M059J (cell line): ENCODE results near the gene IRF2BP2. TPM values are rescaled to one million over a fixed set of nuclear protein-coding genes. Genes with fewer than 3 reads are reported as not detected.
A peak's percentile ranks its signal among the peaks of the same experiment; 100 is the strongest.

ENCODE experiments used
- DNase-seq: peaks from one replicate; pipeline ENCODE4 v3.0.0-alpha.2; 2012; ENCODE audit warnings: low read depth
- total RNA-seq: library from RNA; depleted of rRNA; stranded (reverse); fragments of >200 nt; shearing (Covaris generic); gene quantifications from 2 replicates; pipeline ENCODE4 v1.2.3, GENCODE V29; 2014

Gene IRF2BP2
- total RNA-seq, 1 experiment from 2014 or later = 84.1 TPM

DNA sequence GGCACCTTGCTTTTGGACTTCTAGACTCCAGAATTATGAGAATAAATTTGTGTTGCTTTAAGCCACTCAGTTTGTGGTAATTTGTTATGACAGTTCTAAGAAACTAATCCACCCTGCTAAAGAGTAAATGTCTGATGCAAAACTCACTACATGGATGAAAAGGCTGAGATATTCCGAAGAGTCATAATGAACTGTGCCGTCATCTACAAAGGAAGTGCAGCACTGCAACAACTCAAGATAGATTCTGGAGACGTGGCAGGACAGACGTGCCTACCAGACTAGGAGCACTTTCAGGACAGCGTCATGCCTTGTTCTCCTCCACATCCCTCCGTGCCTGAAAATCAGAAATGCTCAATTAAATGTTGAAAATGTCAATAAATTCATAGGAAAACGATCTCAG, 24.4 kb upstream of the IRF2BP2 start:
- no peak for DNase-seq

DNA sequence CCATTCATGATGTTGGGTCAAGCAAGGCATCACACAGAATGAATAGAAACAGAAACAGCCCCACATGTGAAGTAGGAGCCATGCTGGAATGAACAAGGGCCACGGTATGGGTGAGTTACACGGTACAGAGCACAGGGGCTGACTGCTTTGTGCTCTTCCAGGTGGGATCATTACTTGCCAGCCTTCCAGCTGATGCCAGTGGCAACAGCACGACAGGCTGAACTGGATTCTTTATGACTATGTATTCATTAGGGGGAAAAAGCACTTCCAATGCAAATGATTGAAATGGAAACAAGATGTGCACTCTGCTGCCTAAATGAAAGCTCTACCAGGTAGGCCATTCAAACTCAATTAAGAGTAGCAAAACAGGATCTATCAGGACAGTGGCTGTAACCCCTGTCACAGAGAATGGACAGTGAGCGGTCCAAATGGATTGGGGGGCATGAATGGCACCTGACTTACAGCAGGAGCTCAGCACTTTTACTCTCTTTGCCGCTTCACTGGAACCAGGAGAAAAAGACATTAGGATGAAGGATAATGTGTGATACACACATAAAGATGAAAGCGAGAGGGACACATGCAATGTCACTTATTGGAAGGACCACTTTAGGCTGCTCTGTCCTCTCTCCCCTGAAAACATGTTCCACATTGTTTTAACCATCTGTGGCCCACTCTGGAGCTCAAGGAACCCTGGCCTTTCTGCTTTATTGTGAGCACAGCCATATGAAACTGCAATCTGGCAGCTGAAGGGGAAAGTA, 23.4 kb upstream of the IRF2BP2 start:
- no peak for DNase-seq

DNA sequence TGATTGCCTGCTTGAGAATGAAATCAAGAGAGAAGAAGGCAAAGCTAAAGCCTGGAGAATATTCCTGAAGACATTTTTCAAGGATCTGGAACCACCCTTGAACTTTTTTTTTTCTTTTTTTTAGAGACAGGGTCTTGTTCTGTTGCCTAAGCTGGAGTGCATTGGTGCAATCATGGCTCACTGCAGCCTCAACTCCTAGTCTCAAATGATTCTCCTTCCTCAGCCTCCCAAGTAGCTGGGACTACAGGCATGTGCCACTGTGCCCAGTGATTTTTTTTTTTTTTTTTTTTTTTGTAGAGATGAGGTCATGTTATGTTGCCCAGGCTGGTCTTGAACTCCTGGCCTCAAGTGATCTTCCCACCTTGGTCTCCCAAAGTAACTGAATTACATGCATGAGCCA, 22.2 kb upstream of the IRF2BP2 start:
- no peak for DNase-seq

DNA sequence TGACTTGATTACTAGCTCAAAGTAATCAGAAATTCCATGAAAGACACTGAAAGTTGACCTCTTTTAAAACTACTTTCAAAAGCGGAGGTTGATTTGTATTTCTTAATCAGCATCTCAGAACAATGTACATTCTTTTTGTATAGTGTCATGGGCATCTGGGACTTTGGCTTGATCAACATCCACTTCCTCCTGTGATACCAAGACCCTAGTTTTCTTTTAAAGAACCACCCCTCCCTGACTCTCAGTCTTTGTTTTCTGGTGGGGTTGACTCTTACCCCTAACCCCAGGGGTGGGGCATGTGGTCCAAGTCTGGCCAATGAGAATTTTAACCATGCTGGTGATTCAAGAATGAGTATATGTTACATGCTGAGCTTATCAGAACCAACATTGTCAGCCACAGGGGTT, 21.7 kb upstream of the IRF2BP2 start:
- peak; percentile 88 for DNase-seq

DNA sequence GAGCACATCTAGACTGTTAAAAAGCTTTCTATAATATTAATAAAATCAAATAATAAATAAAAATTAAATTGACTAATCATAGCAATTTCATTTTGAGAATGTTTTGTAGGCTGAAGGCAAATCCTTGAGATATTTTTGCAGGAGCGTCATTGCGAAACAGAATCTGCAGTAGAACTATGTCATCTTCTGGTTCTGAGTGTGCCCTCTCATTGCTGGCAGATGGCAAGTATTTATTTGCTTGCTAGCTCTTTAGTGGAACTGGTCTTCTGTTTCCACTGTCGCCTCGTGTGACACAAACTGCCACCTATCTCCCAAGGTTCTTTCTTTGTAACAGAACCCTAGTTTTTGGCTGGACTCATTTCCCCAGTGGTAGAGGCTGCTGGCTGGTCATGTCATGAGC, 19.0 kb upstream of the IRF2BP2 start:
- no peak for DNase-seq

DNA sequence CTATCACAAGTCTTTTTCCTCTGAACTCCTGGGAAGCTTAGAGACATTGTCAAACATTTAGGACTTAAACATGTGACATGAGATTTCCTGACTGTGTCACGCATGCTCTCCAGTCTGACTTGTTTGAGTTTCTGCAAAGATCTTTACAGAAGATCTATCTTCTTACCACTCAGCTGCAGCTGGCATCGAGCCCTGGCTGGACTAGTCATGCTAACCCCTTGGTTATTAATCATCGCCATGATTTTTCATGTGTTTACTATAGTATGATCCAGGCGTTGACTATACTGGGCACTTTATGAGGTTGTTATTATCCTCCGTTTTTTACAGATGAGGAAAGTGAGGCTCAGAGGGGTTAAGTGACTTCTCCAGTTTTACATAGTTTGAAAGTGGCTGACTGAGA, 18.1 kb upstream of the IRF2BP2 start:
- peak; percentile 92 for DNase-seq

DNA sequence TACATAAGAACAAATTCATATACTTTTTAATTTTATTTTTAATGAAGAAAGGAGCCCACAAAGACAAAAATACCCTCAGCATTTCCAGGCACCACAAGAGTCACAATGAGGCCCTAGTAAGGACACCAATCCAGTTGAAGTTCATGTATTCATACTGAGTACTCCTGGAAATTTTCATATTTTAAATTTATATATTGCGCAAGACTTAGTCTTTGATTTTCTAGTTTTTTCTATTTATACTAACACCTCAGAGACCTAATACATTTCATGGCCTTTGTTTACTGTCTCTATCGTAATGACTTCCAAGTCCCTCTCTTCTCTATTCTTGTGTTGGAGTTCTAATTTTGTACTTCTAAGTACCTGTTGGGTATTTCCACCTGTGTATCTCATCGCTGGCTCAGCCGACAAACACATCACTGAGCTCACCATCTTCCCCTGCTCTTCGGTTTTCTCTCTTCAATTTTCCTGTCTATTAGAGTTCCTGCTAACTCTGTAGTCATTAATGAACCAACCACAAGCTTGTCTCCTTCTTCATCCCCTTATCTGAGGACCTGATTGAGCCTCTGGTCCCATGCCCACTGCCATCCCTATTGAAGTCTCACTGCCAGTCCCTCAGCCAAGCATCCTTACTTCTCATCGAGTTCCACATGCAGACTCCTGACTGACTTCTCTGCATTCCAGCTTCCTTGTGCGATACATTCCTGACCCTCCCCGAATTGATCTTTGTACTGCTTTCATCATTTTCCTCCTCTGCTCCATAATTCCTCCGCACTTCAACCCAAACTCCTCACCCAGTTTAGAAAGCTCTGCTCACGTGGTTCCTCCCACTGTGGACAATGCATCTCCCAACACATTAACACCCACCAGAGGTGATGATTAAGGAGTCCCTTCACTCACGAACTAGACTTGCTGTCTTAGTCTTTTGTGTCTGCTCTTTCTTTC, 17.3 kb upstream of the IRF2BP2 start:
- DNase-seq = no peak

DNA sequence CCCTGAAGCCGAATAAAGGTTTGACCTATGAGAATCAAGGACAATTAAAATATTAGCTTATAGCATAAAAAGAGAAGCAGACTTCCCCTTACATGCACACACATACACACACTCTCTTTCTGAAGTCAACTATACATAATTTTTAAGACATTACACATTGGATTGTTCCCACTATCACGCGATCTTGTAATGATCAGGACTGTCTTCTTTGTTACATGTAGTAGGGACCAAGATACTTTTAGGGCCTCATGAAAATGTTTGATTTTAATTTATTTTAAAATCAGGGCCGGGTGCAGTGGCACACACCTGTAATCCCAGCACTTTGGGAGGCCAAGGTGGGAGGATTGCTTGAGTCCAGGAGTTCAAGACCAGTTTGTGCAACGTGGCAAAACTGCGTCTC, 16.4 kb upstream of the IRF2BP2 start:
- no peak for DNase-seq

DNA sequence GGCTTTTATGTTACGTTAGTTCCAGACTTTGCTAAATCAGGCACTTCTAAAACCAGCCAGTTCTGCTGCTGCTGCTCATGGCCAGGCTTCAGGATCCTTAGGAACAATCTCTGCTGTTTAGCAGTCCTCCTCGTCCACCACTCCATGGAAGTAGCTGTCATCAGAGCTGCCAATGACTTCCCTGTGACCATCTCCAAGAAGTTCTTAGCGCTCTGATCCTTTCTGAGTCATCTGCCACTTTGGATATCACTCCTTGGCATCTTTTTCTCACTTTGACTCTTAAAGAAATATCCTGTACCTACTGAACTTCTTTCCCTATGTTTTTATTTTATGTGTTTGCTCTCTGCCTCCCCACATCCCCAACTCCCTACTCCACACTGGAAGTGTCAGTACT, 14.7 kb upstream of the IRF2BP2 start:
- peak; percentile 67 for DNase-seq

DNA sequence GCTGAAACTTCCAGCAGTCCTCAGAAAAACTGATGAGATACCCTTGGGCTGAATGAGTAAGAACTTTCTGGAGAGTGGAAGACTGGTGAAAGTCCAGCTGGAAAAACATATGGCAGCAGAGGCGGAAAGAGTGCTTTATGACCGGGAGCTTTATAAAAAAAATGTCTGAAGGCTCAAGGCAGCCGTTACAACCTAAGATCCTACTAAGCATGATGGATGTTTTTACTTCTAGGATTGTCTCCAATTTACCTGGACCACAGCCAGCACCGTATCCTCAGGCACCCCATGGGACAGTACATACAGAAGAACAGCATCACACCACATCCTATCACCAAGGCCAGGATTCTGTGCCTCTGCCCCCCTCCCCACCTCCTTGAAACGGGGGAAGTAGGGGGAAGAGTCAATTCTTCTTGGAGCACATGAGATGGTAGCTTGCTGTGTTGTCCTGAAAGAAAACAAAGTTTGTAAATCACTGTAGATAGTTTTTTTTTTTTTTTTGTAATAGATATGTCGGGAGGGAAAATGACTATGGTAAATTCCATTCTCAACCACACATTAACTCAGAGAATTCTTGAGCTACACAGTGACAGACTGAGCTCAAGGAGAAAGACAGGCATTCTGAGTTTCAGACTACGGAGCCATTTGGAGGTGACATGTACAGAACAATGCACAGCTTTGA, 11.8 kb upstream of the IRF2BP2 start:
- DNase-seq = peak; percentile 71

DNA sequence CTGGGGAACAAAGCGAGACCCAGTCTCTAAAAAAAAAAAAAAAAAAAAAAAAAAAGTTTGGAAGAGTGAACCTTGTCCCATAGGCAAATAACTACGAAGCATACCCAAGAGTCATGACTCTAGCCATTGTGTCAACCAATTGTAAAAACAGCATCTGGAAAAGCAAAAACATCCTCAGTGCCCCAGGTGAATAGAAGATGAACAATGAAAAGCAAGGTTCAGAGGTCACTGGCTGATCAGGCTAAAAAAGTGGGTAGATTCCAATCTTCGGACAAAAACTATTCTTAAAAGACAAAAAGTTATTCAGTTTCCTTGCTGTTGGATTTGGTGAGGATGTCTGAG, 11.1 kb upstream of the IRF2BP2 start:
- DNase-seq = no peak

DNA sequence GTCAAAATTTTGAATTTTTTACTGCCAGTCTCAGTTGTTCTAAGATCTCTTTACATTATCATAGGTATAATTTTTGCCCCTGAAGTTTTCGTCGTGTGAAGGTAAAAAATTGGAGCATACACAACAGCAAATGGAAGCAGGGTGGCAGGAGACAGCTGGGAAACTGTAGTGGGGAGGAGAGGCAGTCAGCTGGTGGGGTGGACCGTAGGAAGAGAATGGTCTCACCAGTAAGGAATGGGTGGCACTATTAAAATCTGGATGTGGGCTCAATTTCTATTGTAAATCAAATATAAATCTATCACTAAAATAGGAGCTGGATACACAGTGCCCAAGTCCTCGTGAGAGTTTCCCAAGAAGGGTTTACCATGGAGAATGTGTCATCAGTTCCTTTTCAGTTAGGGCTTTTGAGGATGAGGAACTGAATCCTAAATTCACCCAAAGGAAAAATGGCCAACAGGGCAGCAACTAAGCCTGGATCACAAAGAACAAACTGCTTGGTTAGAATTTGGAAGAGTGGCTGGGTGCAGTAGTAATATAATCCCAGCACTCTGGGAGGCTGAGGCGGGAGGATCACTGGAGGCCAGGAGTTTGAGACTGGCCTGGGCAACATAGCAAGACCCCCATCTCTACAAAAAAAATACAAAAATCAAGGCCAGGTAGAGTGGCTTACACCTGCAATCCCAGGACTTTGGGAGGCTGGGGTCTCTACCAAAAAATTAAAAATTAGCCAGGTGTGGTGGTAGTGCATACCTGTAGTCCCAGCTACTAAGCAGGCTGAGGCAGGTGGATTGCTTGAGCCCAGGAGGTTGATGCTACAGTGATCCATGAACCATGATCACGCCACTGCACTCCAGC, 10.5 kb upstream of the IRF2BP2 start:
- DNase-seq = peak; percentile 26

DNA sequence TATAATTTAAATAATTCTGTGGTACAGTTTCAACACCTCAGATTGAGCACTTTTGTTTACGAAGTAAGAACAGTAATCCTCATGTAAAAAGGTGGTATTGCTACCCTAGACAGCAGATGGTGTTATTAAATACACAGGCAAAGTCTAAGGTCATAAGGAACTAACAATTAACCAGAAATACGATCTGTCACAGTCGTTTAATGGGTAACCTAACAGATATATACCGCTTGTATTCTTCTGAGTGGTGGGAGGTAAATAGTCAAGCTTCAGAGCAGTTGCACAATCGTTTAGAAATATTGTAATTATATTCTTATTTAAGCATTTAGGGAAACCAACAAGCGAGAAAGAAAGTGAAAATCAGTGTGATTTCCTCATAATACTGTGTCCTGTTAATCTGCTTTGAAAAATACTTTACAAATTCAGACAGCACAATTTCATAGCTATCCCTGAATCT, 9.8 kb upstream of the IRF2BP2 start:
- no peak for DNase-seq

DNA sequence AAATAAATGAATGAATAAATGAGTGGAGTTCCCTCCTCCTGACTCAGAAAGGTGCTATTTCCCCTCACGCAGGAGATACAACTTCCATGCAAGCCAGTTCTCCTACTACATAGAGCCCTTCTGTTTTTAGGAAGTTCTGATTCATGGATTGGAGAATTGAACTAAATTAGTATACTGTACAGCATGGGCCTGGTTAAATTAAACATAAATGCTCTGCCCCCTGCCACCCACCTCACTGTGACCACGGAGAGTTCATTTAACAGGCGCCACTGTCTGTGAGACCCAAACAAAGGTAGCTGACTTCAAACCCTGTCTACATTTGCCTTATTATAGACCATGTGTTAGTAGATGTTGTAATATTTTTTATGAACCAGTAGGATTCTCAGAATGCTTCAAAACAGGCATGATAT, 9.1 kb upstream of the IRF2BP2 start:
- peak; percentile 25 for DNase-seq

DNA sequence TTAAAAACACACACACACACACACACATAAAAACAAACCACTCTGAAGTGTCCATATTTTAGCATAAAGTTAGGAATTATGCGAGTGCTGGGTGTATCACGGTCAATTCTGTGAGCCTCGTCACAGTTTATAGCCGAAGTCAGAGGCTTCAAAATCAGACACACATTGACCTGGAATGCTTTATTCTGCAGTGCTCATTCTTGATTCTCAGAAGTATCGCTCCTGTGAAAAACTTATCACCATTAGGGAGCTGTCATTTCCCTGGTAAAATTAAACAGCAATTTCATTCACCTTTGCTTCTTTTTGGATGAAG, 8.7 kb upstream of the IRF2BP2 start:
- no peak for DNase-seq

DNA sequence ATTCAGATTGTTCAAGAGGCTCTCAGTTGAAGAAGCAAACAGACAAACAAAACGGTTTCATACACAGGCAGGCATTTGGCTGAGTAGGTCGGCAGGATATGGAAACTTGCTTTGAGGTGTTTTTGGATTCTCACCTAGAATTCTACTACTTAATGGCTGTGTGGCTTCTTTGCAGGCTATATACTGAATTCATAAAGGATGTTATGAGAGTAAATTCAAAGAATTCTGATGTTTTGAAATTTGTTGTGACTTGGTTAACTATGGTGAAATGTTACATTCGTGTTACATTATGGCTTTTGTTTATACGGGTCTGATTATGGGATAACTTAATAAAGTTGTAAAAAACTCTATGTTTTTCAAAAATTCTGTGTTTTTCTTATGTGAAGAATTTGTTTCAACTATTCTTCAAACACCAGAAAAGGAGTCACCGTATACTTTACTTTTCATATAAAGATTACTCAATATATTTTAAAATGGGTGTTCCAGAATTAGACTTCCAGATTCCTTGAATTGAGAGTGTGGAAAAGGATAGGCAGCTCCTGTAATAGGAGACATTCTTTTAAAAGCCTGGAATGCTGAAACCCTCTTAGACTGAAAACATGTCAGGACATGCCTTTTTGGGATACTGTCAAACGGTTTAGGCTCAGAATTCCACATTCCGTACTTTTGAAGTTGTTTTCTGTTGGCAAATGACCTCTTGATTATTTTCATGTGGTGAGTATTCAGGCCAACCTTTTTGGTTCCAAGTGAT, 8.2 kb upstream of the IRF2BP2 start:
- DNase-seq = peak; percentile 54

DNA sequence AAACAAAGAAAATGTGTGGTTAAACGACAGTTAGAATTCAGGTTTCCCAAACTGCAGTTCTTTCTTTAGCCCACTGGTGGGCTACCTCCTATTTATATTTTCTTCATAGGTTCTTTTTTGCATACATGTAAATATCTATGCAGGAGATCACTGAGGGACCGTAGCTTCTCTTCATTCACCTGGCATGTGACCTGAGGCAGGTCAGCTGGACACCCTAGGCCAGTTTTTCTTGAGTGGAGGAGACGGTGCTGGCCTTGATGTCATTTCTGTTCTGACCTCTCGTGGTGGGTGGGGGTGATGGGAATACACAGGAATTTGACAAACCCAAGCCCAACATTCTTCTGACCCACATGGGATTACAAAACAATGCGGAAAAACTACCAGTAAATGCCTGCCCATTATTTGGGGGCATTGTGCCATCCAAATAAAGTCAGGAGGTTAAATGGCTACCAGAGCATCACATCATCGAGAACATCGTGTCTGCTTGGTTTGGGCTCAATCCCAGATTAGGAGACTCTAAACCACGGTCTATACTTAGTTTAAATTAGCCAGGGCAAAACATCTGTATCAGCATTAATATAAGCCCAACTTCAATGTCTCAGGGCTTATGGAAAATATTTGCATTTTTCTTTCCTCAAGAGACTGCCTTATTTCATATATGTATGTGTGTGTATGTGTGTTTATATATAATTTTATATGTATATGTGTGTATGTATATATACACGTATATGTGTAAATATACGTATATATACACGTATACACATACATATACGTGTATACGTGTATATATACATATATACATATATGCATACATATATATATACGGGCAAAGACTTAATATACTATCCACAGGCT, 7.4 kb upstream of the IRF2BP2 start:
- peak; percentile 84 for DNase-seq

DNA sequence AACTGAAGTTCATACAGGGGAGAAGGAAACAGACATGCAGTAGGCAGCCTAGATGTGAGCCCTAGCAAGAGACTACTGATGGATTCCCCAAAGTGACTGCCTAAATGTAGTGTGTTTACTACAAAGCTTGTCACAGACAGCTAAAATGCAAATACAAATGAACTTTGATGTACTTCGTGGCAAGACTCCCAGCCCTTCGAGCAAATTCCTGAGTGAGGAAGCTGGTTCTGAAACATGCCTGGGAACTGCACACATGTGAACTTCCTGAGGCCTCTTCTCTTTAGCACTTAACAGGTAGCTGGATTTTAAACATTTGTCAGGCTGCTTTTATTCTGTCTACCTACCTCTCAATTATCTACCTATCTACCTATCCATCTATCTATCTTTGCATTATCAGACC, 6.7 kb upstream of the IRF2BP2 start:
- peak; percentile 68 for DNase-seq

DNA sequence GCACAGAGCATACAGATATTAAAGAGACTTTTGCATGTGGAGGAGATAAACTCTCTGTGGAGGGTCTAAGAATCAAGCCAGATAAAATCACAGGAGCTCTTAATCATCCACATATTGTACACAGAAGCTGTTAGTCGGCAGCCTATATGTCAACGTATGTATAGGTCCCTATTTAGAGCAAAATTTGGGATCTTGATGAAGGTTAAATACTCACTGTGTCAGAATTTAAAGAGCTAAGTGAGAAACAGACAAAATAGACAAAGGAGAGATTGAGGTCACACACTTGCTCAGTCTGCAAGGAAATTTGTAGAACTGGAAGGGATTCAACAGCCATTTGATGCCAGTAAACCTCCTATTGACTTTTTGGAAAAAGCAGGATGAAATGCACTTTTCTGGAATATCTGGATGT, 4.1 kb upstream of the IRF2BP2 start:
- no peak for DNase-seq
